ENCODE results near the gene SAPCD1.
A peak's percentile ranks its signal among the peaks of the same experiment; 100 is the strongest.

Gene SAPCD1

GRCh38 chr6:31730631-31731086 lies 31.8 kb upstream of the SAPCD1 start:
- peak overlapping the region; percentile 92 for H3K4me3 ChIP-seq (ENCODE audit: low read length)
- TF ChIP-seq CTCF (conservative IDR thresholded peaks at IDR 0.05; ENCODE audit: low read length), result no peak
- DNase-seq (ENCODE audit: low read depth), result no peak

DNA sequence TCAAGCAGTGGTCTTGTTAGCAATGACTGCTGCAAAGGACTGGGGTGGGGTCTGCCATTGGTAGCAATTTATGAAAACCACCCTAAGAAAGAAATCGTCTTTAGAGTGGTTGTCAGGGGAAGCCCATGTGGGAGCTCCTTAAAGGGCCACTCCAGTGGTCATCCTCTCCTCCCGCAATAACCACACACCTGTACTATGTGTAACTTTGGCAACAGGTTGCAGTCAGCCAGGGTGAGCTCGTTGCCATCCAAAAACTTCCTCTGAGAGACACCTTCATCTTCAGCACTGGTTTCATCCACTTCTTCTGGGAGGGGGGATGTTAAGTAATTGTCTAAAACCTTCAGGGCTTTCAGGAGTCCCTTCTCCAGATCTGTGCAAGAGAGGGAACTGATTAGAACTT lies 30.4 kb upstream of the SAPCD1 start:
- TF ChIP-seq CTCF (conservative IDR thresholded peaks at IDR 0.05; ENCODE audit: low read length), result no peak
- H3K4me3 ChIP-seq (ENCODE audit: low read length), result no peak overlapping the region
- no peak for DNase-seq (ENCODE audit: low read depth)

DNA sequence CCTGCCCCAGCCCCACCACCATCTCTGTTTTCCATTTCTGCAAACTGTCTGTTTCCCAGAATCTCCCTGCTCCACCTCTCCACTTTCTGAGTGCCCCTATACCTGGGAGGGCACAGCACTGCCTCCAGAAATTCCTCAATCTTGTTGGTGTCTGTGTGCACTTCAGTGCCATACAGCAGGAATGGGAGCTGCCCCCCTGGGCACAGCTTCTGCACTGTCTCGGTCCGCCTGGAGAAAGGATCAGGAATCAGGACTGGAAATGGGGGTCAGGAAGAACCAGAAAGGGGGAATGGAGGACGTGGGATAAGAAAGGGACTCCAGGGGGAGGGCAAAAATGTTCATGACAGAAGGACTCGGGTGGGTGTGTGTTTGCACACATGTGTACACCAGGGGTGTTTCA lies 28.7 kb upstream of the SAPCD1 start:
- no peak for TF ChIP-seq CTCF (conservative IDR thresholded peaks at IDR 0.05; ENCODE audit: low read length)

GRCh38 chr6:31734247-31734820 lies 28.1 kb upstream of the SAPCD1 start:
- no peak for DNase-seq (ENCODE audit: low read depth)
- H3K4me3 ChIP-seq (ENCODE audit: low read length), result peak overlapping the region; percentile 99
- no peak for TF ChIP-seq CTCF (conservative IDR thresholded peaks at IDR 0.05; ENCODE audit: low read length)

More for the DNA sequence above, 28.7 kb upstream of the SAPCD1 start:
- no peak for DNase-seq (ENCODE audit: low read depth)
- peak overlapping the region; percentile 99 for H3K4me3 ChIP-seq (ENCODE audit: low read length)

DNA sequence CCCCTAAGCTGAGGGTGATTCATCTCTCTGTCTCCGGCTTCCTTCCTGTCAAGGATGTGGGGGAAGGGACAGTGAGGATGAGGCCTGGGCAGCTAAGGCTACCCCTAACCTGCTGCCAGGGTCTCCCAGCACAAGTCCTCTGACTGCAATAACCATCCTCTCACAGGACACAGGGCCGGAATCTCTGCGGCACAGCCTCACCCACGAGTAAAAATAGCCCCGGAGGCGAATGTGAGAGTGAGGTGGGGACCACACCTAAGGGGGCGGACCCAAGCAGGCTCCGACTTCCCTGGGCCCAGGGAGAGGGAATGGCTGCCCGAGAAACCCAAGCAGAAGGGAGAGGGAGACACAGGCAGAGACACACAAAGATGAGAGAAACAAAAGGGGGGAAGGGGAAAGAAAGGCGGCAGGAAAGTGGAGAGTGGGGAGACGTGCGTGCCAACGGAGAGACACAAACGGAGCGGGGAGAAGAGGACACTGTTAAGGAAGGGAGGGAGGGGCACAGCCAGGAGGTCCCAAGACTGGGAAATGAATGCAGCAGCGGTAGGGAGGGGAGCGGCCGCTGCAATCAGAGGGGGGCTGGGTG lies 27.5 kb upstream of the SAPCD1 start:
- peak overlapping the region; percentile 99 for H3K4me3 ChIP-seq (ENCODE audit: low read length)
- peak; percentile 61 for DNase-seq (ENCODE audit: low read depth)
- no peak for TF ChIP-seq CTCF (conservative IDR thresholded peaks at IDR 0.05; ENCODE audit: low read length)

DNA sequence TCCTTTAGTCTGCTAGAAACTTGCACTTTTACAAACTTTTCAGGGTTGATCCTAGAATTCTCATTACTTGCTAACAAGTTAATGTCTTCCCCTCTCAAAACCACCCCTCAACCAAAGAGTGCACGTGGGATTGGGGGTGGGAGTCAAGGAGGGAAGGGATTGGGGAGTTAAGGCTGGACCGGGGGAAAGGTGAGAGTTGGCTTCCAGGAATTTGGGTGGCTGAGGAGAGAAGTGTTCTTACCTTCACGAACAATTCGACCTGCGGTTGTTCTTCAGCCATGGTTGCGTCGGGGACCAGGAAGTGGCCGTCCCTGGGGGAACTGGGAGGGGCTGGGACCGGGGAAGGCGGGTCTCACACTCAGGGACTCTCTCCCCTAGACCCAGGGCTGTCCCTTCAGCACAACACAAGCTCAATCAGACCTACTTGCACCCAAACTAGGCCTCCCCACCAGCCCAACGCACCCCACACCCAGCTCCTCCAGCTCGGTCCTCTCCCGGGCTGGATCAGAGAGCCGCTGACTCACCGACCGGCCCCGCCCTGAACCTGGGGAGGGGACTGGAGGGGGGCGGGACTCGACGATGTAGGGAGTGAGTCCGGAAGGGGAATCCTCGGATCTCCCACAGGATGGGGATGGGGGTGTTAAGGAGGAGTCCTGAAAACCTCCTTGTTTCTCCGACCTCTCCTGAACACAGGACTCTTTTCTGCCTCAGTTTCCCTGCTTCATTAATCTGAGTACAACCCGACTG lies 26.3 kb upstream of the SAPCD1 start, which contains the start of gene CLIC1:
Gene CLIC1, minus strand, starts transcription at position 510 of the 747 bp plus-strand sequence. Its CDS starts 230 bp downstream, at position 280.
- DNase-seq (ENCODE audit: low read depth), result peak; percentile 71
- H3K4me3 ChIP-seq (ENCODE audit: low read length), result peak within 1 kb of the TSS; percentile 99
- no peak for TF ChIP-seq CTCF (conservative IDR thresholded peaks at IDR 0.05; ENCODE audit: low read length)

All from AG10803 (cell line).